Measurements from ENCODE around the gene ZNF37A. TPM values are rescaled to one million over a fixed set of nuclear protein-coding genes. Genes with fewer than 3 reads are reported as not detected.

The ZNF37A gene
- polyA plus RNA-seq, 1 of the 3 experiments (the other 2 are of a cell fraction) = 5.4 TPM

GRCh38 chr10:38047666-38048065 is 46.5 kb upstream of the ZNF37A start:
- H3K4me2 ChIP-seq = no peak overlapping the region
- peaks cover 11 to 43% of the 10 kb centered on the region in 2 experiments for H3K36me3 ChIP-seq (replicated peaks in 1 of 2; ENCODE audit: control insufficient read depth in 1 of 2, insufficient read depth in 2 of 2, low read length in 1 of 2)
- no peaks in the 10 kb centered on the region for H4K20me1 ChIP-seq (ENCODE audit: insufficient read depth)
- no peaks in the 10 kb centered on the region for H3K4me1 ChIP-seq (ENCODE audit: control insufficient read depth in 1 of 2, insufficient read depth in 2 of 2, low read depth in 1 of 2, low read length in 1 of 2)
- H3K9me2 ChIP-seq = no peaks in the 10 kb centered on the region
- no peak for DNase-seq
- H3K79me2 ChIP-seq (ENCODE audit: insufficient read depth) = no peaks in the 10 kb centered on the region; the same call in 1 of the 2 replicates
- no peak overlapping the region for H2AFZ ChIP-seq (ENCODE audit: low read depth)
- TF ChIP-seq TAF1 (IDR thresholded peaks at IDR 0.05; ENCODE audit: borderline replicate concordance, low read depth, low read length) = no peak
- no peak for TF ChIP-seq NFIC (IDR thresholded peaks at IDR 0.05; ENCODE audit: borderline replicate concordance)
- TF ChIP-seq EZH2phosphoT487 (IDR thresholded peaks at IDR 0.05; ENCODE audit: borderline replicate concordance, low read depth) = no peak
- H3K9me3 ChIP-seq = no peaks in the 10 kb centered on the region
- no peaks in the 10 kb centered on the region for H3K27me3 ChIP-seq (ENCODE audit: insufficient read depth)
- 97% methylated on average over 1 of the region's 1 CpG for WGBS (ENCODE audit: low lambda C conversion rate)
- H3K27ac ChIP-seq (ENCODE audit: low read depth in 2 of 2, low read length in 1 of 2) = no peak overlapping the region
- no peak overlapping the region for H3K9ac ChIP-seq
- H3F3A ChIP-seq (replicated peaks; ENCODE audit: insufficient read depth) = no peaks in the 10 kb centered on the region
- POLR2A ChIA-PET = no interaction called here
- H3K4me3 ChIP-seq (ENCODE audit: low read depth in 2 of 2, low read length in 1 of 2) = no peak overlapping the region
- CTCF ChIA-PET = interaction anchor here (1.5 kb wide), 1 partner anchor 40 kb away, joined by 4 read pairs; no protein-coding TSS in a partner anchor

GRCh38 chr10:38050212-38050611 is 43.9 kb upstream of the ZNF37A start:
- no peak for TF ChIP-seq MXI1 (IDR thresholded peaks at IDR 0.05; ENCODE audit: low read depth, low read length)
- TF ChIP-seq MAX (IDR thresholded peaks at IDR 0.05; ENCODE audit: low read depth) = no peak
- TF ChIP-seq SMC3 (IDR thresholded peaks at IDR 0.05; ENCODE audit: low read depth, low read length) = no peak
- no peak for TF ChIP-seq EZH2phosphoT487 (IDR thresholded peaks at IDR 0.05; ENCODE audit: borderline replicate concordance, low read depth)
- TF ChIP-seq TAF1 (IDR thresholded peaks at IDR 0.05; ENCODE audit: borderline replicate concordance, low read depth, low read length) = no peak
- no peak for TF ChIP-seq YY1 (IDR thresholded peaks at IDR 0.05; ENCODE audit: low read depth)
- TF ChIP-seq JUND (IDR thresholded peaks at IDR 0.05) = no peak
- Histone ChIP-seq H3K4me1 (ENCODE audit: control insufficient read depth in 1 of 2, insufficient read depth in 2 of 2, low read depth in 1 of 2, low read length in 1 of 2) (no peaks in the 10 kb centered on the region), H3K79me2 (ENCODE audit: insufficient read depth) (no peaks in the 10 kb centered on the region), H3K36me3 (replicated peaks in 1 of 2; ENCODE audit: control insufficient read depth in 1 of 2, insufficient read depth in 2 of 2, low read length in 1 of 2) (peaks cover 30 to 53% of the 10 kb centered on the region in 2 experiments), H3K27ac (ENCODE audit: low read depth in 2 of 2, low read length in 1 of 2) (no peak overlapping the region), H3K4me3 (ENCODE audit: low read depth in 2 of 2, low read length in 1 of 2) (no peak overlapping the region), H3K9me3 (peaks cover 9% of the 10 kb centered on the region; the same call in 1 of the 2 replicates), H3K9me2 (no peaks in the 10 kb centered on the region), H3F3A (replicated peaks; ENCODE audit: insufficient read depth) (no peaks in the 10 kb centered on the region), H2AFZ (ENCODE audit: low read depth) (no peak overlapping the region), H3K9ac (no peak overlapping the region), H3K4me2 (no peak overlapping the region), H3K27me3 (ENCODE audit: insufficient read depth) (no peaks in the 10 kb centered on the region), H4K20me1 (ENCODE audit: insufficient read depth) (no peaks in the 10 kb centered on the region)
- CTCF ChIA-PET = no interaction called here
- POLR2A ChIA-PET = no interaction called here
- WGBS (ENCODE audit: low lambda C conversion rate) = 95% methylated on average over 1 of the region's 1 CpG
- DNase-seq = no peak

GRCh38 chr10:38054361-38054797 is 39.8 kb upstream of the ZNF37A start:
- no peak overlapping the region for H3K27ac ChIP-seq (ENCODE audit: low read depth in 2 of 2, low read length in 1 of 2)

More at GRCh38 chr10:38054361-38054797, 39.8 kb upstream of the ZNF37A start:
- H3K4me3 ChIP-seq (ENCODE audit: low read depth in 2 of 2, low read length in 1 of 2) = no peak overlapping the region
- H2AFZ ChIP-seq (ENCODE audit: low read depth) = no peak overlapping the region
- no peak for DNase-seq
- no peaks in the 10 kb centered on the region for H3F3A ChIP-seq (replicated peaks; ENCODE audit: insufficient read depth)
- H4K20me1 ChIP-seq (ENCODE audit: insufficient read depth) = no peaks in the 10 kb centered on the region
- H3K79me2 ChIP-seq (ENCODE audit: insufficient read depth) = no peaks in the 10 kb centered on the region
- no peaks in the 10 kb centered on the region for H3K9me2 ChIP-seq
- peaks cover 26% of the 10 kb centered on the region; the same call in 1 of the 2 replicates for H3K9me3 ChIP-seq
- ChIA-PET POLR2A (no interaction called here), CTCF (no interaction called here)
- no peaks in the 10 kb centered on the region for H3K27me3 ChIP-seq (ENCODE audit: insufficient read depth)
- no peak overlapping the region for H3K9ac ChIP-seq
- no peaks in the 10 kb centered on the region for H3K4me1 ChIP-seq (ENCODE audit: control insufficient read depth in 1 of 2, insufficient read depth in 2 of 2, low read depth in 1 of 2, low read length in 1 of 2)
- no peak overlapping the region for H3K4me2 ChIP-seq
- peaks cover 47 to 68% of the 10 kb centered on the region in 2 experiments for H3K36me3 ChIP-seq (replicated peaks in 1 of 2; ENCODE audit: control insufficient read depth in 1 of 2, insufficient read depth in 2 of 2, low read length in 1 of 2)
- TF ChIP-seq JUND (IDR thresholded peaks at IDR 0.05) (no peak), FOXM1 (IDR thresholded peaks at IDR 0.05; ENCODE audit: low read depth) (no peak), POLR2AphosphoS5 (IDR thresholded peaks at IDR 0.05; ENCODE audit: low read depth, low read length) (no peak), GATA2 (CRISPR knock-in tag; IDR thresholded peaks at IDR 0.05) (no peak), TEAD4 (IDR thresholded peaks at IDR 0.05; ENCODE audit: borderline replicate concordance, insufficient read depth) (no peak), PBX3 (IDR thresholded peaks at IDR 0.05) (no peak), EZH2phosphoT487 (IDR thresholded peaks at IDR 0.05; ENCODE audit: borderline replicate concordance, low read depth) (no peak), RAD21 (IDR thresholded peaks at IDR 0.05; ENCODE audit: low read length) (no peak), ELF1 (IDR thresholded peaks at IDR 0.05) (no peak), RFX5 (IDR thresholded peaks at IDR 0.05; ENCODE audit: low read length) (no peak), NFIC (IDR thresholded peaks at IDR 0.05; ENCODE audit: borderline replicate concordance) (no peak), USF1 (IDR thresholded peaks at IDR 0.05; ENCODE audit: borderline replicate concordance, low read depth) (no peak), SIN3A (IDR thresholded peaks at IDR 0.05; ENCODE audit: borderline replicate concordance, low read depth, low read length) (no peak), FOXJ3 (CRISPR knock-in tag; IDR thresholded peaks at IDR 0.05) (no peak), RXRA (IDR thresholded peaks at IDR 0.05; ENCODE audit: borderline replicate concordance, low read depth) (no peak), TCF12 (IDR thresholded peaks at IDR 0.05) (no peak)

All from SK-N-SH (cell line).